Nephron progenitor cell (in vitro differentiated cells): ENCODE measurements around the gene TTC19.

Experiments used
- DNase-seq: peaks from one replicate; pipeline ENCODE4 v3.0.0; 2021
- H3K27ac Mint-ChIP-seq: 2 replicates; pipeline ENCODE4 v1.8.0; 2021; ENCODE audit warnings: mild to moderate bottlenecking, moderate library complexity, mixed read lengths
- H3K27me3 Mint-ChIP-seq: 2 replicates; pipeline ENCODE4 v1.8.0; 2021; ENCODE audit warnings: mild to moderate bottlenecking, low read depth, mixed read lengths; ENCODE audit not compliant: poor library complexity
- H3K36me3 Mint-ChIP-seq: 2 replicates; pipeline ENCODE4 v1.8.0; 2021; ENCODE audit warnings: low read depth, mixed read lengths
- H3K4me1 Mint-ChIP-seq: 2 replicates; pipeline ENCODE4 v1.8.0; 2021; ENCODE audit warnings: mixed read lengths
- H3K4me3 Mint-ChIP-seq: 2 replicates; pipeline ENCODE4 v1.8.0; 2021; ENCODE audit warnings: mild to moderate bottlenecking, moderate library complexity, mixed read lengths
- H3K9me3 Mint-ChIP-seq: 2 replicates; pipeline ENCODE4 v1.8.0; 2021; ENCODE audit warnings: mild to moderate bottlenecking, moderate library complexity, mixed read lengths
- TF ChIP-seq, protein P1 (sequence below): fragments of 200-600 bp; sonication (generic); IDR thresholded peaks from 2 replicates; pipeline ENCODE4 v1.5.0; 2021; ENCODE audit warnings: antibody characterized with exemption

The TTC19 gene

DNA sequence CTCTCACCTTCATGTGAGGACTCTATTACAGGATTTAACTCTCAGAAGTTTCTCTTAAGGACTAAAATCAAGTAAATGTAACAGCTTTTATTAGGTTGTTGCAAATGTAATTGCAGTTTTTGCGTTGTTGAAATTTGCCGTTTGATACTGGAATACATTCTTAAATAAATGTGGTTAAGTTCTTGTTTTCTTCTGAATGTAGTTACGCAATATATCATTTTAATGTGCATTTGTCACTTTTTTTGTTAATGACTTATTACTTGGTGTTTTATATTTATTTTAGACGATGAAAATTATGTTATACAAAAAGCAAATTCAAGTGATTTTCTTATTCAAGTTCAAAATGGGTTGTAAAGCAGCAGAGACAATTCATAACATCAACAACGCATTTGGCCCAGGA is 76.3 kb downstream of the TTC19 start:
- Mint-ChIP-seq H3K4me1 (peaks cover 7% of the 10 kb centered on the region), H3K9me3 (no peaks in the 10 kb centered on the region), H3K27ac (no peak overlapping the region), H3K36me3 (peaks cover 85% of the 10 kb centered on the region), H3K27me3 (no peaks in the 10 kb centered on the region), H3K4me3 (no peak overlapping the region)
- no peak for DNase-seq
- TF ChIP-seq, protein P1, sequence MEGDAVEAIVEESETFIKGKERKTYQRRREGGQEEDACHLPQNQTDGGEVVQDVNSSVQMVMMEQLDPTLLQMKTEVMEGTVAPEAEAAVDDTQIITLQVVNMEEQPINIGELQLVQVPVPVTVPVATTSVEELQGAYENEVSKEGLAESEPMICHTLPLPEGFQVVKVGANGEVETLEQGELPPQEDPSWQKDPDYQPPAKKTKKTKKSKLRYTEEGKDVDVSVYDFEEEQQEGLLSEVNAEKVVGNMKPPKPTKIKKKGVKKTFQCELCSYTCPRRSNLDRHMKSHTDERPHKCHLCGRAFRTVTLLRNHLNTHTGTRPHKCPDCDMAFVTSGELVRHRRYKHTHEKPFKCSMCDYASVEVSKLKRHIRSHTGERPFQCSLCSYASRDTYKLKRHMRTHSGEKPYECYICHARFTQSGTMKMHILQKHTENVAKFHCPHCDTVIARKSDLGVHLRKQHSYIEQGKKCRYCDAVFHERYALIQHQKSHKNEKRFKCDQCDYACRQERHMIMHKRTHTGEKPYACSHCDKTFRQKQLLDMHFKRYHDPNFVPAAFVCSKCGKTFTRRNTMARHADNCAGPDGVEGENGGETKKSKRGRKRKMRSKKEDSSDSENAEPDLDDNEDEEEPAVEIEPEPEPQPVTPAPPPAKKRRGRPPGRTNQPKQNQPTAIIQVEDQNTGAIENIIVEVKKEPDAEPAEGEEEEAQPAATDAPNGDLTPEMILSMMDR = no peak
